Central memory CD8-positive, alpha-beta T cell (primary cell): ENCODE measurements around the gene MAML3.

Experiments
- ATAC-seq: fragments of 150-1000 bp; cut with Tn5 transposase; replicated peaks from 2 replicates; pipeline ENCODE4 v1.10.0; 2022; ENCODE audit warnings: mild to moderate bottlenecking, moderate FRiP score, moderate number of reproducible peaks; ENCODE audit not compliant: poor library complexity, severe bottlenecking; ENCODE audit errors: extremely low read depth
- DNase-seq, 2 donors: peaks; one replicate each; pipeline ENCODE4 v3.0.0; 2021; ENCODE audit warnings: low spot score in 2 of 2
- H3K27ac Mint-ChIP-seq: one replicate; pipeline ENCODE4 v1.8.0; 2022; ENCODE audit warnings: low read depth, mild to moderate bottlenecking, moderate library complexity, mixed read lengths
- H3K27me3 Mint-ChIP-seq: one replicate; pipeline ENCODE4 v1.8.0; 2022; ENCODE audit warnings: mixed read lengths
- H3K36me3 Mint-ChIP-seq: one replicate; pipeline ENCODE4 v1.8.0; 2022; ENCODE audit warnings: mild to moderate bottlenecking, moderate library complexity, mixed read lengths; ENCODE audit not compliant: insufficient read depth
- H3K4me1 Mint-ChIP-seq: one replicate; pipeline ENCODE4 v1.8.0; 2022; ENCODE audit warnings: mixed read lengths
- H3K4me3 Mint-ChIP-seq: one replicate; pipeline ENCODE4 v1.8.0; 2022; ENCODE audit warnings: mild to moderate bottlenecking, moderate library complexity, mixed read lengths
- H3K9me3 Mint-ChIP-seq: one replicate; pipeline ENCODE4 v1.8.0; 2022; ENCODE audit warnings: mixed read lengths

Gene MAML3

GRCh38 chr4:139977838-139978609, 176.0 kb downstream of the MAML3 start:
- H3K9me3 Mint-ChIP-seq: no peaks in the 10 kb centered on the region
- H3K4me3 Mint-ChIP-seq: no peak overlapping the region
- no peak overlapping the region for H3K27ac Mint-ChIP-seq
- H3K36me3 Mint-ChIP-seq: no peaks in the 10 kb centered on the region
- DNase-seq (no peak), ATAC-seq (no peak)
- H3K27me3 Mint-ChIP-seq: peaks cover under 1% of the 10 kb centered on the region
- H3K4me1 Mint-ChIP-seq: peaks cover 10% of the 10 kb centered on the region

GRCh38 chr4:139975830-139976272, 178.1 kb downstream of the MAML3 start:
- no peaks in the 10 kb centered on the region for H3K36me3 Mint-ChIP-seq
- no peak for ATAC-seq
- no peak overlapping the region for H3K27ac Mint-ChIP-seq
- H3K9me3 Mint-ChIP-seq: no peaks in the 10 kb centered on the region
- peaks cover 10% of the 10 kb centered on the region for H3K4me1 Mint-ChIP-seq
- no peak overlapping the region for H3K4me3 Mint-ChIP-seq
- DNase-seq: no peak
- no peaks in the 10 kb centered on the region for H3K27me3 Mint-ChIP-seq

- Mint-ChIP-seq H3K36me3 (no peaks in the 10 kb centered on the region), H3K27ac (no peak overlapping the region), H3K4me1 (peaks cover 7% of the 10 kb centered on the region), H3K9me3 (no peaks in the 10 kb centered on the region), H3K4me3 (no peak overlapping the region), H3K27me3 (no peaks in the 10 kb centered on the region)
- ATAC-seq (no peak), DNase-seq (no peak)
These were observed 180.4 kb downstream of the MAML3 start for GRCh38 chr4:139973616-139974015.

GRCh38 chr4:139973015-139973414, 181.0 kb downstream of the MAML3 start:
- Mint-ChIP-seq H3K4me1 (peaks cover 5% of the 10 kb centered on the region), H3K36me3 (no peaks in the 10 kb centered on the region), H3K27me3 (no peaks in the 10 kb centered on the region), H3K4me3 (no peak overlapping the region), H3K9me3 (no peaks in the 10 kb centered on the region), H3K27ac (no peak overlapping the region)
- ATAC-seq (no peak), DNase-seq (no peak)

- no peak for DNase-seq
- H3K27ac Mint-ChIP-seq: no peak overlapping the region
- H3K9me3 Mint-ChIP-seq: no peaks in the 10 kb centered on the region
- no peak for ATAC-seq
- no peaks in the 10 kb centered on the region for H3K36me3 Mint-ChIP-seq
- H3K4me3 Mint-ChIP-seq: no peak overlapping the region
- H3K4me1 Mint-ChIP-seq: peaks cover 5% of the 10 kb centered on the region
- H3K27me3 Mint-ChIP-seq: no peaks in the 10 kb centered on the region
These were observed 181.7 kb downstream of the MAML3 start for GRCh38 chr4:139972305-139972704.

- Mint-ChIP-seq H3K27me3 (peaks cover 11% of the 10 kb centered on the region), H3K4me1 (peaks cover 3% of the 10 kb centered on the region), H3K9me3 (no peaks in the 10 kb centered on the region), H3K4me3 (no peak overlapping the region), H3K27ac (no peak overlapping the region), H3K36me3 (no peaks in the 10 kb centered on the region)
- ATAC-seq (no peak), DNase-seq (no peak)
These were observed 182.9 kb downstream of the MAML3 start for GRCh38 chr4:139971111-139971510.

- no peak overlapping the region for H3K27ac Mint-ChIP-seq
- no peaks in the 10 kb centered on the region for H3K36me3 Mint-ChIP-seq
- DNase-seq (no peak), ATAC-seq (no peak)
- H3K9me3 Mint-ChIP-seq: no peaks in the 10 kb centered on the region
- no peak overlapping the region for H3K4me3 Mint-ChIP-seq
- H3K4me1 Mint-ChIP-seq: no peaks in the 10 kb centered on the region
- H3K27me3 Mint-ChIP-seq: peaks cover 12% of the 10 kb centered on the region
These were observed 184.2 kb downstream of the MAML3 start for GRCh38 chr4:139969635-139970266.

GRCh38 chr4:139968831-139969230, 185.2 kb downstream of the MAML3 start:
- Mint-ChIP-seq H3K9me3 (no peaks in the 10 kb centered on the region), H3K4me1 (no peaks in the 10 kb centered on the region), H3K36me3 (no peaks in the 10 kb centered on the region), H3K4me3 (no peak overlapping the region), H3K27me3 (peaks cover 12% of the 10 kb centered on the region), H3K27ac (no peak overlapping the region)
- DNase-seq (no peak), ATAC-seq (no peak)

- DNase-seq: no peak
- Mint-ChIP-seq H3K9me3 (no peaks in the 10 kb centered on the region), H3K27ac (no peak overlapping the region), H3K4me3 (no peak overlapping the region), H3K4me1 (no peaks in the 10 kb centered on the region), H3K36me3 (no peaks in the 10 kb centered on the region), H3K27me3 (peaks cover 12% of the 10 kb centered on the region)
- no peak for ATAC-seq
These were observed 187.6 kb downstream of the MAML3 start for GRCh38 chr4:139966383-139966782.

GRCh38 chr4:139965789-139966188, 188.2 kb downstream of the MAML3 start:
- DNase-seq (no peak), ATAC-seq (no peak)
- H3K9me3 Mint-ChIP-seq: no peaks in the 10 kb centered on the region

GRCh38 chr4:139963708-139964107, 190.3 kb downstream of the MAML3 start:
- H3K36me3 Mint-ChIP-seq: no peaks in the 10 kb centered on the region
- DNase-seq (no peak), ATAC-seq (no peak)
- H3K27ac Mint-ChIP-seq: no peak overlapping the region
- no peaks in the 10 kb centered on the region for H3K9me3 Mint-ChIP-seq
- H3K27me3 Mint-ChIP-seq: peaks cover 29% of the 10 kb centered on the region
- no peak overlapping the region for H3K4me3 Mint-ChIP-seq
- no peaks in the 10 kb centered on the region for H3K4me1 Mint-ChIP-seq

More at GRCh38 chr4:139965789-139966188, 188.2 kb downstream of the MAML3 start:
- peaks cover 12% of the 10 kb centered on the region for H3K27me3 Mint-ChIP-seq
- H3K36me3 Mint-ChIP-seq: no peaks in the 10 kb centered on the region
- H3K27ac Mint-ChIP-seq: no peak overlapping the region
- H3K4me1 Mint-ChIP-seq: no peaks in the 10 kb centered on the region
- no peak overlapping the region for H3K4me3 Mint-ChIP-seq

- no peaks in the 10 kb centered on the region for H3K4me1 Mint-ChIP-seq
- no peak overlapping the region for H3K4me3 Mint-ChIP-seq
- ATAC-seq: no peak
- DNase-seq: no peak
- H3K9me3 Mint-ChIP-seq: no peaks in the 10 kb centered on the region
- peaks cover 29% of the 10 kb centered on the region for H3K27me3 Mint-ChIP-seq
- H3K27ac Mint-ChIP-seq: no peak overlapping the region
- no peaks in the 10 kb centered on the region for H3K36me3 Mint-ChIP-seq
These were observed 191.8 kb downstream of the MAML3 start for GRCh38 chr4:139962130-139962684.
